ENCODE measurements around the gene SYS1. TPM values are rescaled to one million over a fixed set of nuclear protein-coding genes. Genes with fewer than 3 reads are reported as not detected.
"Not testable (repeated sequence)": the region's sequence is repeated elsewhere in the genome, so short reads cannot be mapped to it uniquely, and the experiment has no call there.

SYS1 gene
- total RNA-seq, 1 donor, result 31.8 TPM

DNA sequence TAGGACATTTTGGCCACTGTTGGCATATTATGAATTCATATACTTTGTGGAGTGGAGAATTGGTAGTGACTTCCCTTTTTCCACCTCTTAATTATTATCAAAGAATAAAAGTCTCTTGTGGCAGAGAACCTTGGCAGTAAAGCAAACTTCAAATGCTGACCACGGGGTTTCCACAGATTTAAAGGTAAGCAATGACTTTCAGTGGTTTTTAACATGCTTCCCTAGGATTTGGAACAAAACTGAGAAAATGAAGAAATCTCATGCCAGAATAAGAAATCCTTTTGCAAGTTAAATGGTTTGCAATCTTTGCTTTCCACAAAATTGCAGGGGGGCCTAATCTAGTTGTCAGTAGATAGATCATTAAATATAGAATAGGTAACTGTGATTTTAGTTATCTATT, 12.7 kb upstream of the SYS1 start:
- Histone ChIP-seq H3K36me3 (ENCODE audit: insufficient read depth, low read length) (peaks cover 8% of the 10 kb centered on the region), H3K4me3 (ENCODE audit: insufficient read depth, low read length) (no peak overlapping the region), H2AFZ (ENCODE audit: low read length) (no peak overlapping the region), H3K79me2 (ENCODE audit: insufficient read depth, low read length) (peaks cover 30% of the 10 kb centered on the region), H3K4me2 (ENCODE audit: insufficient read depth, low read length) (no peak overlapping the region), H3K27ac (ENCODE audit: low read depth, low read length) (no peak overlapping the region), H4K20me1 (ENCODE audit: insufficient read depth, low read length) (peaks cover 30% of the 10 kb centered on the region), H3K27me3 (ENCODE audit: insufficient read depth, low read length) (no peaks in the 10 kb centered on the region), H3K9me3 (ENCODE audit: low read depth, low read length) (no peaks in the 10 kb centered on the region), H3K4me1 (ENCODE audit: insufficient read depth, low read length) (peaks cover 40% of the 10 kb centered on the region)
- TF ChIP-seq, protein P1, sequence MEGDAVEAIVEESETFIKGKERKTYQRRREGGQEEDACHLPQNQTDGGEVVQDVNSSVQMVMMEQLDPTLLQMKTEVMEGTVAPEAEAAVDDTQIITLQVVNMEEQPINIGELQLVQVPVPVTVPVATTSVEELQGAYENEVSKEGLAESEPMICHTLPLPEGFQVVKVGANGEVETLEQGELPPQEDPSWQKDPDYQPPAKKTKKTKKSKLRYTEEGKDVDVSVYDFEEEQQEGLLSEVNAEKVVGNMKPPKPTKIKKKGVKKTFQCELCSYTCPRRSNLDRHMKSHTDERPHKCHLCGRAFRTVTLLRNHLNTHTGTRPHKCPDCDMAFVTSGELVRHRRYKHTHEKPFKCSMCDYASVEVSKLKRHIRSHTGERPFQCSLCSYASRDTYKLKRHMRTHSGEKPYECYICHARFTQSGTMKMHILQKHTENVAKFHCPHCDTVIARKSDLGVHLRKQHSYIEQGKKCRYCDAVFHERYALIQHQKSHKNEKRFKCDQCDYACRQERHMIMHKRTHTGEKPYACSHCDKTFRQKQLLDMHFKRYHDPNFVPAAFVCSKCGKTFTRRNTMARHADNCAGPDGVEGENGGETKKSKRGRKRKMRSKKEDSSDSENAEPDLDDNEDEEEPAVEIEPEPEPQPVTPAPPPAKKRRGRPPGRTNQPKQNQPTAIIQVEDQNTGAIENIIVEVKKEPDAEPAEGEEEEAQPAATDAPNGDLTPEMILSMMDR (IDR thresholded peaks at IDR 0.05; ENCODE audit: extremely low read depth, low read depth, low read length), result no peak
- DNase-seq (ENCODE audit: insufficient read length, low spot score, missing footprints), result no peak

DNA sequence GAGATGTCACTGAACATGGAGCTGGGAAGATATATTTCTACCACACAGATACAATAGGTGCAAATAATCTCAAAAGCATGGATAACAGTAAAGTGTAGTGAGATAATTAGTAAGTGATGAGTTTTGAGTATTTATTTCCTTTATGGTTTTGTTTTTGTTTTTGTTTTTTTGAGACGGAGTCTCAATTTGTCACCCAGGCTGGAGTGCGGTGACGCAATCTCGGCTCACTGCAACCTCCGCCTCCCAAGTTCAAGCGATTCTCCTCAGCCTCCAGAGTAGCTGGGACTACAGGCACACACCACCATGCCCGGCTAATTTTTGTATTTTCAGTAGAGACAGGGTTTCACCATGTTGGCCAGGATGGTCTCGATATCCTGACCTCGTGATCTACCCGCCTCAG, 12.2 kb upstream of the SYS1 start:
- H3K9me3 ChIP-seq (ENCODE audit: low read depth, low read length); H3K4me3 ChIP-seq (ENCODE audit: insufficient read depth, low read length); H3K4me2 ChIP-seq (ENCODE audit: insufficient read depth, low read length); H3K27me3 ChIP-seq (ENCODE audit: insufficient read depth, low read length); H2AFZ ChIP-seq (ENCODE audit: low read length); DNase-seq (ENCODE audit: insufficient read length, low spot score, missing footprints); H3K27ac ChIP-seq (ENCODE audit: low read depth, low read length); H3K36me3 ChIP-seq (ENCODE audit: insufficient read depth, low read length): not testable (repeated sequence)
- Histone ChIP-seq H3K4me1 (ENCODE audit: insufficient read depth, low read length) (peaks cover 40% of the 10 kb centered on the region), H4K20me1 (ENCODE audit: insufficient read depth, low read length) (peaks cover 24% of the 10 kb centered on the region), H3K79me2 (ENCODE audit: insufficient read depth, low read length) (peaks cover 24% of the 10 kb centered on the region)

DNA sequence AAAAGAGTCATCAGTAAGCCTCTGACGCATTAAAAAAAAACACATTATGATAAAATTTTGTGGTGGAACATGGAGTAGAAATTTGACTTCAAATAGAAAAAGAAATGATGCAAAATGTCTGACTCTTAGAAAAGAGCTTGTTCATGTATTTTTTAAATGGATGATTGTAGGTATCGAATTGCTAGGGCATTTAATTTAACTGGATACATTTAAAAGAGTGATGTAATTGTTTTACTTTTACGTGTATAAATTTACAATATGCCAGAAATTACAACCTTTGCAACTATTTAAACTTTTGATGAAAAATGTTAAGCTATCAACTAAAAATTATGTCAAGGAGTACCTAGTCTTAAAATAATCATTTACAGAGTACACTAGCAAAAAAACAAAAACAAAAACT, 10.2 kb upstream of the SYS1 start:
- H3K4me1 ChIP-seq (ENCODE audit: insufficient read depth, low read length), result peaks cover 34% of the 10 kb centered on the region

DNA sequence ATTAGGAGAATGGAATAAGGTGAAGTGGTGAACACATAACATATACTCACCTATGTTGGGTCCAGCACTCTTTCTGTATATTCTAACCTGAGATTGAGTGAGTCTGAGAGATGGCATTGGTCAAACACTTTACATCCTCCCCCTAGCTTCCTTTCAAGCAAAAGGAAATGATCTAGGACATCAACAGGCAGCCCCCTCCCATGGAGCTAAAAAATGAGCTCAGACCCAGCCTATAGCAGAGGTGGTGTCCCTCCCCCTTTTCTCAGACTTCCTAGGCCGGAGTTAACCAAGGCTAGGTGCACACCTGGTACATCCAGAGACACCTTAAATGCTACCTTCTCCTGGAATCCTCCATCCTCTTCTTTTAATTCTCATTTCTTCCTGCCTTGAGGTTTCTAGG, 9.2 kb upstream of the SYS1 start:
- H3K4me2 ChIP-seq (ENCODE audit: insufficient read depth, low read length), result no peak overlapping the region
- H3K27me3 ChIP-seq (ENCODE audit: insufficient read depth, low read length), result no peaks in the 10 kb centered on the region
- TF ChIP-seq, protein P1 (IDR thresholded peaks at IDR 0.05; ENCODE audit: extremely low read depth, low read depth, low read length), result no peak
- no peak overlapping the region for H2AFZ ChIP-seq (ENCODE audit: low read length)
- no peak overlapping the region for H3K4me3 ChIP-seq (ENCODE audit: insufficient read depth, low read length)
- H4K20me1 ChIP-seq (ENCODE audit: insufficient read depth, low read length), result no peaks in the 10 kb centered on the region
- no peak overlapping the region for H3K27ac ChIP-seq (ENCODE audit: low read depth, low read length)
- H3K79me2 ChIP-seq (ENCODE audit: insufficient read depth, low read length), result no peaks in the 10 kb centered on the region
- H3K9me3 ChIP-seq (ENCODE audit: low read depth, low read length), result no peaks in the 10 kb centered on the region
- H3K4me1 ChIP-seq (ENCODE audit: insufficient read depth, low read length), result peaks cover 41% of the 10 kb centered on the region
- no peaks in the 10 kb centered on the region for H3K36me3 ChIP-seq (ENCODE audit: insufficient read depth, low read length)
- peak; percentile 30 for DNase-seq (ENCODE audit: insufficient read length, low spot score, missing footprints)

More for the DNA sequence above, 10.2 kb upstream of the SYS1 start:
- Histone ChIP-seq H3K36me3 (ENCODE audit: insufficient read depth, low read length) (no peaks in the 10 kb centered on the region), H2AFZ (ENCODE audit: low read length) (no peak overlapping the region), H3K79me2 (ENCODE audit: insufficient read depth, low read length) (peaks cover 5% of the 10 kb centered on the region), H3K27ac (ENCODE audit: low read depth, low read length) (no peak overlapping the region), H3K4me3 (ENCODE audit: insufficient read depth, low read length) (no peak overlapping the region), H3K27me3 (ENCODE audit: insufficient read depth, low read length) (no peaks in the 10 kb centered on the region), H3K4me2 (ENCODE audit: insufficient read depth, low read length) (no peak overlapping the region), H4K20me1 (ENCODE audit: insufficient read depth, low read length) (peaks cover 5% of the 10 kb centered on the region), H3K9me3 (ENCODE audit: low read depth, low read length) (no peaks in the 10 kb centered on the region)
- TF ChIP-seq, protein P1 (IDR thresholded peaks at IDR 0.05; ENCODE audit: extremely low read depth, low read depth, low read length), result no peak
- DNase-seq (ENCODE audit: insufficient read length, low spot score, missing footprints), result peak; percentile 5

All from osteoblast (primary cell).